ENCODE results near the gene HAND2. TPM values are rescaled to one million over a fixed set of nuclear protein-coding genes. Genes with fewer than 3 reads are reported as not detected.

Gene HAND2
- total RNA-seq, 1 donor, result 1.8 TPM

DNA sequence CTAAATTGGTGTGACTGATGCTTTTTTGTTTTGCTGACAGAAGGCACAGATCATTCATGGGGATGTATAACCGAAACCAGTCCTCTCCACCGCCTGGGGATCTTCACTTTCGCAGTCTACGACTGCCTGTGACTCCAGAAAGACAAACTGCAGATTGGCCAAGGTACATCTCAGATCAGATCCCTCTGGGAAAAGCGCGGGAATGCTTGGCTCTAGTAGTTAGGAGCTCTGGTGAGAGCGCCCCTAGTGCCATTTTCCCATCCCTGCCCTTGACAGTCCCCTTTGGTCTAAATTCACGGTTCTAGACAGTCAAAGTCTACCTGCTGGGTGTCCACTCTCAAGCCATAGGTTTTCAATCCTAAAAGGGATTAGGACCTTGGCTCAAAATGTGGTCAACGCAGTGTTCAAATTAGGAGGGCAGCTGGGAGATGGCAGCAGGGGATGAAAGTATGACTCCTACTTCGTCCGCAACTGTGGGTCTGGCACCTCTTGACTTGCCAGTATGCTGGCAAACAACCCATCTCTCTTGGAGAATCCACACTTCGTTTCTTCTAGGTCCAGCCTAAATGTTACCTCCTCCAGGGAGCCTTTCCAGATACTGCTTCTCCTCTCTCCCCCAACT, 6.9 kb upstream of the HAND2 start:
- Histone ChIP-seq H3K4me3 (ENCODE audit: insufficient read depth, low read length) (no peak overlapping the region), H3K27me3 (ENCODE audit: insufficient read depth, low read length) (peaks cover 94% of the 10 kb centered on the region), H2AFZ (ENCODE audit: low read length) (no peak overlapping the region), H3K36me3 (ENCODE audit: insufficient read depth, low read length) (no peaks in the 10 kb centered on the region), H3K4me2 (ENCODE audit: insufficient read depth, low read length) (no peak overlapping the region), H3K79me2 (ENCODE audit: insufficient read depth, low read length) (no peaks in the 10 kb centered on the region), H4K20me1 (ENCODE audit: insufficient read depth, low read length) (no peaks in the 10 kb centered on the region), H3K9me3 (ENCODE audit: low read depth, low read length) (no peaks in the 10 kb centered on the region), H3K27ac (ENCODE audit: low read depth, low read length) (no peak overlapping the region), H3K4me1 (ENCODE audit: insufficient read depth, low read length) (peaks cover 6% of the 10 kb centered on the region)
- TF ChIP-seq, protein P1, sequence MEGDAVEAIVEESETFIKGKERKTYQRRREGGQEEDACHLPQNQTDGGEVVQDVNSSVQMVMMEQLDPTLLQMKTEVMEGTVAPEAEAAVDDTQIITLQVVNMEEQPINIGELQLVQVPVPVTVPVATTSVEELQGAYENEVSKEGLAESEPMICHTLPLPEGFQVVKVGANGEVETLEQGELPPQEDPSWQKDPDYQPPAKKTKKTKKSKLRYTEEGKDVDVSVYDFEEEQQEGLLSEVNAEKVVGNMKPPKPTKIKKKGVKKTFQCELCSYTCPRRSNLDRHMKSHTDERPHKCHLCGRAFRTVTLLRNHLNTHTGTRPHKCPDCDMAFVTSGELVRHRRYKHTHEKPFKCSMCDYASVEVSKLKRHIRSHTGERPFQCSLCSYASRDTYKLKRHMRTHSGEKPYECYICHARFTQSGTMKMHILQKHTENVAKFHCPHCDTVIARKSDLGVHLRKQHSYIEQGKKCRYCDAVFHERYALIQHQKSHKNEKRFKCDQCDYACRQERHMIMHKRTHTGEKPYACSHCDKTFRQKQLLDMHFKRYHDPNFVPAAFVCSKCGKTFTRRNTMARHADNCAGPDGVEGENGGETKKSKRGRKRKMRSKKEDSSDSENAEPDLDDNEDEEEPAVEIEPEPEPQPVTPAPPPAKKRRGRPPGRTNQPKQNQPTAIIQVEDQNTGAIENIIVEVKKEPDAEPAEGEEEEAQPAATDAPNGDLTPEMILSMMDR (IDR thresholded peaks at IDR 0.05; ENCODE audit: extremely low read depth, low read depth, low read length), result no peak
- DNase-seq (ENCODE audit: insufficient read length, low spot score, missing footprints), result peak; percentile 63

DNA sequence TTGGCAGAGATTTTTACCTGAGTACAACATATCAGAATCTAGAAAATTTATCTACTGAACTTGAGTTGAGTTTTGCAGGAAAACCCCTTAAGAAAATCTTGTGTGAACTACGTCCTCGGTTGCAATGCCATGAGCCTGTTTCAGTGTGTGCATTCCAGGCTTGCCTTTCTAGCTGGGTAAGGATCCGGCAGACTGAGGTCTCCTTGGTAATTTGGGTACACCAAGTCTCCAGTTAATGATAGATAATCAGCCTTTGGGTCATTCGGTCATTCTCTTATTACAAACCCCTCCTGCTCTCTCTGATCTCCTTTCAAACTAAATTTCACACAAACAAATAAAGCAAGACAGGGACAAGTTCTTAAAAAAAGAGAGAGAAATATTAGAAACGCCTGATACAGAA, 5.9 kb upstream of the HAND2 start:
- TF ChIP-seq, protein P1 (IDR thresholded peaks at IDR 0.05; ENCODE audit: extremely low read depth, low read depth, low read length), result no peak
- Histone ChIP-seq H3K27ac (ENCODE audit: low read depth, low read length) (no peak overlapping the region), H4K20me1 (ENCODE audit: insufficient read depth, low read length) (no peaks in the 10 kb centered on the region), H3K4me1 (ENCODE audit: insufficient read depth, low read length) (peaks cover 6% of the 10 kb centered on the region), H3K4me2 (ENCODE audit: insufficient read depth, low read length) (no peak overlapping the region), H3K4me3 (ENCODE audit: insufficient read depth, low read length) (no peak overlapping the region), H3K27me3 (ENCODE audit: insufficient read depth, low read length) (peaks cover 100% of the 10 kb centered on the region), H3K36me3 (ENCODE audit: insufficient read depth, low read length) (no peaks in the 10 kb centered on the region), H3K79me2 (ENCODE audit: insufficient read depth, low read length) (no peaks in the 10 kb centered on the region), H2AFZ (ENCODE audit: low read length) (no peak overlapping the region), H3K9me3 (ENCODE audit: low read depth, low read length) (no peaks in the 10 kb centered on the region)
- peak; percentile 37 for DNase-seq (ENCODE audit: insufficient read length, low spot score, missing footprints)

DNA sequence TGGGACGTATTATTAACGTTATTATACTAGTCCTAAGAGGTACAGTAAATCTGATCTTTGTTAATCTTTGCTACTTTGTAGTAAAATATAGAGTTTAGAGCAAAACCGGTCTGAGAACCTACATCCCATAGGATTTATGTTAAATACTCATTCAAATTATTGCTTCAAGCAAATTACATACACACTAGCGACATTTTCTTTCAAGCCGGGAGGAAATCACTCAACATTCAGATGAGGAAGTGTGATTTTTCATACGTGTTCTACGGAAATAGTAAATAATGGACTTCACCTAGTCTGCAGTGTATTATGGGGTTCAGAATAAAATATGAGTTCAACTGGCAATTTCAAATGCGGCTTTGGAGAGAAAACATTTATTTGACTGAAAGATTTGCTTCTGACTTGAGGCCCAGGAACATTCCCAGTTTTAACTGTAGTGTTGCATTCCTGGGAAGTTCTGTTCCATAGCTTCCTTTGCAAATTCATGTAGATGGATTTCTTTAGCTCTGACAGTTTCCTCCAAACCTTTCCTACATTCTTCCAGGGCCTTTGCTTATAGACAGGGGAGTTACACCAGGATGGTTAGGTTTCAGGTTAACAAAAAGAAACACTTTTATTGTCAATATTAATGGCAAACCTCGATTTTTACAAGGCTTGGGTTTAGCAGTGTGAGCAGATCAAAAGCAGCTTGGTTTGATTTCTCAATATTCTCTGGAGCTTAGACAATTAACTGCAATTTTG, 5.3 kb upstream of the HAND2 start:
- Histone ChIP-seq H3K27ac (ENCODE audit: low read depth, low read length) (no peak overlapping the region), H3K79me2 (ENCODE audit: insufficient read depth, low read length) (no peaks in the 10 kb centered on the region), H3K4me3 (ENCODE audit: insufficient read depth, low read length) (no peak overlapping the region), H2AFZ (ENCODE audit: low read length) (no peak overlapping the region), H3K9me3 (ENCODE audit: low read depth, low read length) (no peaks in the 10 kb centered on the region), H3K27me3 (ENCODE audit: insufficient read depth, low read length) (peaks cover 100% of the 10 kb centered on the region), H3K36me3 (ENCODE audit: insufficient read depth, low read length) (no peaks in the 10 kb centered on the region), H3K4me1 (ENCODE audit: insufficient read depth, low read length) (peaks cover 11% of the 10 kb centered on the region), H4K20me1 (ENCODE audit: insufficient read depth, low read length) (no peaks in the 10 kb centered on the region), H3K4me2 (ENCODE audit: insufficient read depth, low read length) (no peak overlapping the region)
- no peak for DNase-seq (ENCODE audit: insufficient read length, low spot score, missing footprints)
- TF ChIP-seq, protein P1 (IDR thresholded peaks at IDR 0.05; ENCODE audit: extremely low read depth, low read depth, low read length), result no peak

DNA sequence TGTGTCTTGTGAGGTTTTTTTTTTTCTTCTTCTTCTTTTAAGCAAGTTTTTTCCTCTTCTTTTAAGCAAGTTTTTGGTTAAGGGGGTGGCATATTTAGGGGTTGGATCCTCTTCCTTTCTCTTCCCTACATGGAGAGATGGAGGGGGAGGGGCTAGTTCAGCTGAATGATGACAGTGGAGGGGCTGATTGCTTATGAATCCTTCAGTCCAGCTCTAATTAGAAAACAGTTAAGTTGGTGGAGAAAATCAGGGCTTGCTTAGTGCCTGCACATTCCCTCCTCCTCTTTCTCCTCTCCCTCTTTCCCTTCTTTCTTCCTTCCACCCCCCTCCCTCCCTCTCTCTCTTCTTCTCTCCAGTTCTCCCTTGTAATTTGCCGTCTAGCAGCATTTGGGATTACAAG, 4.4 kb upstream of the HAND2 start:
- peaks cover 96% of the 10 kb centered on the region for H3K27me3 ChIP-seq (ENCODE audit: insufficient read depth, low read length)
- H3K27ac ChIP-seq (ENCODE audit: low read depth, low read length), result no peak overlapping the region
- TF ChIP-seq, protein P1 (IDR thresholded peaks at IDR 0.05; ENCODE audit: extremely low read depth, low read depth, low read length), result no peak
- no peaks in the 10 kb centered on the region for H4K20me1 ChIP-seq (ENCODE audit: insufficient read depth, low read length)
- H3K4me2 ChIP-seq (ENCODE audit: insufficient read depth, low read length), result no peak overlapping the region
- H3K36me3 ChIP-seq (ENCODE audit: insufficient read depth, low read length), result no peaks in the 10 kb centered on the region
- H3K4me3 ChIP-seq (ENCODE audit: insufficient read depth, low read length), result no peak overlapping the region
- no peaks in the 10 kb centered on the region for H3K9me3 ChIP-seq (ENCODE audit: low read depth, low read length)
- no peak overlapping the region for H2AFZ ChIP-seq (ENCODE audit: low read length)
- DNase-seq (ENCODE audit: insufficient read length, low spot score, missing footprints), result no peak
- peaks cover 12% of the 10 kb centered on the region for H3K4me1 ChIP-seq (ENCODE audit: insufficient read depth, low read length)
- H3K79me2 ChIP-seq (ENCODE audit: insufficient read depth, low read length), result no peaks in the 10 kb centered on the region
